GM08714 (cell line): ENCODE results near the gene MGAT4C.
"Not testable (repeated sequence)": the region's sequence is repeated elsewhere in the genome, so short reads cannot be mapped to it uniquely, and the experiment has no call there.

ENCODE experiments used
- H3K4me3 ChIP-seq: fragments of 200-500 bp; sonication (Bioruptor generic); 2 replicates; pipeline ENCODE4 v1.5.1; 2014; ENCODE audit warnings: mild to moderate bottlenecking, low read length, inconsistent platforms
- ZNF274 ChIP-seq: IDR thresholded peaks from 2 replicates; pipeline ENCODE4 v1.6.1; 2012; ENCODE audit warnings: mild to moderate bottlenecking, low read depth, low read length

MGAT4C gene

DNA sequence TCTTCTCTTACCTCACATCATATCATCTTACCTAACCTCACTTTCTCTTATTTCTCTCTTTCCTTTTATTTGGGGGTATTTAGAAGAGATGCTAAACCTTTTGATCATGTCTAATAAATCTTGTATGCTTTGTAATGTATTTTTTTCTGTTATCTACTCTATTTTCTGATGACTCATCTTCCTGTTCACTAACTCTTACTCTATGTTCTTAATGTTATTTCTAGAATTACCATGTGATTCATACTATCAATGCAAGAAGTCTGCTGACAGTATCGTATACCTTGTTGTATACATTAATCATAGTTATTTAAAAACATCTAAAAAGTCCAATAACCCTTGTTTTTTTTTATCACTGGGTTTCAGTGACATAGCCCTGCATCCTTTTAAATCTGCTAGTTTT, 62.3 kb downstream of the MGAT4C start:
- H3K4me3 ChIP-seq = no peak overlapping the region

GRCh38 chr12:86188226-86188625, 68.0 kb downstream of the MGAT4C start:
- no peak for TF ChIP-seq ZNF274
- no peak overlapping the region for H3K4me3 ChIP-seq

More for the DNA sequence above, 62.3 kb downstream of the MGAT4C start:
- no peak for TF ChIP-seq ZNF274

- H3K4me3 ChIP-seq = no peak overlapping the region
- TF ChIP-seq ZNF274 = no peak
These were observed 69.7 kb downstream of the MGAT4C start for GRCh38 chr12:86186449-86186848.

GRCh38 chr12:86179855-86180254, 76.3 kb downstream of the MGAT4C start:
- TF ChIP-seq ZNF274 = no peak
- no peak overlapping the region for H3K4me3 ChIP-seq

- TF ChIP-seq ZNF274 = no peak
- no peak overlapping the region for H3K4me3 ChIP-seq
These were observed 82.0 kb downstream of the MGAT4C start for GRCh38 chr12:86174188-86174587.

DNA sequence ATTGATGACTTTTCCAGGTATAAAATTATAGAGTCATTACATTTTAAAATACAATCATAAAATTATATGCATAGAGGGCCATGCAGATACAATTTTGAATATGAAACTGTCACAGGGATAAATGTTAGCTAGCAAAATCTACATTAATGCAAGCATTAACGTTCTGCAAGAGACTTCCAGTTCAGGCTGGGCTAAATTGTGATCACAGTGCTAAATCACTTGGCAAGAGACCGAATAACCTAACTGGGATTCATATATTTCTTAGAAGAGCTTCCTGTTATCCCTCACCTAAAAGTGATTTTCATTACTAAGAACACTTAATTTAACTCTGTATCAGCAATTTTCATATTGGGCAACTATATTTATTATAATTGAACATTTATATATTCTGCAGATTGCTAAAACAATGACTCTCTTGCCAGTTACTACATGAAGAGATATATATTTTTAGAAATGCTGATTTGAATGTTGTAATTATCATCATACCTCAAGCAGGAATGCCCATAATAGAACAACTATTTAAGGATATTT, 83.2 kb downstream of the MGAT4C start:
- TF ChIP-seq ZNF274 = no peak
- H3K4me3 ChIP-seq = no peak overlapping the region

GRCh38 chr12:86170051-86170450, 86.1 kb downstream of the MGAT4C start:
- no peak overlapping the region for H3K4me3 ChIP-seq
- no peak for TF ChIP-seq ZNF274

DNA sequence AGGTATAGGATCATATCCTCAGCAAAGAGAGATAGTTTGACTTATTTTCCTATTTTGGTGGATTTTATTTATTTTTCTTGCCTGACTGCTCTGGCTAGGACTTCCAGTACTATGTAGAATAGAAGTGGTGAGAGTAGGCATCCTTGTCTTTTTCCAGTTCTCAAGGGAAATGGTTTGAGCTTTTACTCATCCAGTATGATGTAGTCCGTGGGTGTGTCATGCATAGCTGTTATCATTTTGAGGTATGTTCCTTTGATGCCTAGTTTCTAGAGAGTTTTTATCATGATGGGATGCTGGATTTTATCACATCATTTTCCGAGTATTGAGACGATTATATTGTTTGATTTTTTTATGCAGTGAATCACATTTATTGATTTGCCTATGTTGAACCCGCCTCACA, 97.2 kb downstream of the MGAT4C start:
- no peak for TF ChIP-seq ZNF274
- no peak overlapping the region for H3K4me3 ChIP-seq

- no peak overlapping the region for H3K4me3 ChIP-seq
- no peak for TF ChIP-seq ZNF274
These were observed 101.6 kb downstream of the MGAT4C start for GRCh38 chr12:86154620-86155019.

DNA sequence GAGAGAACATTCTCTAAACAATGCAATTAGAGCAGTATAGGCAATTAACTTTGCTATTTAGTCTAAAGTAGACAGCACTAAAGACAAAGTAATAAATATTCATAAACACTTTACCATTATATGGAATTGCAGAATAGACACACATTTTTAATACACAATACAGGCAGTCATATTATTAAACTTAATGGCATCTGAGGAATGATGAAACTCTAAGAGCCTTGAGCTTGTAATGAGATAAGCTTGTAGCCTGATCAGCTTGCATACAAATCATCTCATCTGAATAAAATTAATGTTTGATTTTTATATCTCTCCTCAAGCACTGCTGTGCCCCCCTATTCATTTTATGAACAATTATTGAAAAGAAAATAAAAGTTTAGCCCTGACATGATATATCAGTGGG, 107.6 kb downstream of the MGAT4C start:
- no peak overlapping the region for H3K4me3 ChIP-seq
- no peak for TF ChIP-seq ZNF274

DNA sequence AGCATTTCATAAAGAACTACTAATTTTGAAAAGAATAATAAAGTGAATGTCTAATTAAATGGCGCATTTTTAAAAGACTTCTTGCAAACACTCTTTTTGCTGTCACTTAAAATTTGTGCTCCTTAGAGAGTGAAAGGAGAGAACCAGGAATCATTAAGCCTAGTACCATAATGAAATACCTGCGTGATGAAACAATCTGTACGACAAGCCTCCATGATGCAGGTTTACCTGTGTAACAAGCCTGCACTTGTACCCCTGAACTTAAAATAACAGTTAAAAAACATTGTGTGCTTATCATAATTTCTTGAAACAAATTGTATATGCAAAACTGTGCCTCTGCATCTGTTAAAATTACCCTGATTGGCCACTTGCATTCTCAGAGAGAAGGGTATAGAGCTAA, 108.1 kb downstream of the MGAT4C start:
- no peak overlapping the region for H3K4me3 ChIP-seq
- no peak for TF ChIP-seq ZNF274

DNA sequence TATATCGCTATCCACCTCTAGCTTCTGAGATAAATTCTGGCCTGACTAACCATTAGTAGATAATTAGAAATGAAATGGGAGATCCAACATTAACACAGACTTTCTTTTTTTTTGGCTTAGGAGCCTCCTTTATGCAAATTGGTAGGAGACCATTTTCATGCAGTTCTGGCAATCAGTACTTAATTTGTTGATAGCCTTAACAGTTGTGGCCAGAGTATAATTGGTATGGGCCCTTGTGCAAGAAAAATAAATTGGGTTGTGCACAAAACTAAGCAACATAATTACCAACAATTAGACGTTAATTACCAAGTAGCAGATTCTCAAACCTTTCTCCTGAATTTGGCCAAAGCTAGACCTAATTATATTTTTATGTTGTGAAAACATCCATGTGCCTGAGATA, 111.0 kb downstream of the MGAT4C start:
- TF ChIP-seq ZNF274 = no peak
- H3K4me3 ChIP-seq = no peak overlapping the region

GRCh38 chr12:86143162-86143561, 113.0 kb downstream of the MGAT4C start:
- TF ChIP-seq ZNF274 = no peak
- no peak overlapping the region for H3K4me3 ChIP-seq

DNA sequence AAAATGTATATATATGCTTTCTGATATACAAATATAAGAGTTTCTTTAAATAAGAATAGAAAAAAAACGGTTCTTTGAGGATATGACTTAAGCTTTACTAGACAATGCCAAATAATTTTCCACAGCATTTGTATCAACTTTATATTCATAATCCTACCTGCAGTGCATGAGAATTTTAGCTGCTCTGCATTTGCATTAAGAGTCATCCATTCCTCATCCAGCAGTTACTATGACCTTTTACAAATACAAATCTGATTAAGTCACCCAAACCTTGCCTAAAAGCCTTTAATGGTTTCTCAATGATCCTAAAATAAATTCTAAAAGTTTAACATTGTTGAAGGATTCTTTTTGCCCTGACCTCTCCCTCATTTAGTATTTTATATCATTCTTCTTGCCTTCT, 116.5 kb downstream of the MGAT4C start:
- no peak overlapping the region for H3K4me3 ChIP-seq
- TF ChIP-seq ZNF274 = no peak

DNA sequence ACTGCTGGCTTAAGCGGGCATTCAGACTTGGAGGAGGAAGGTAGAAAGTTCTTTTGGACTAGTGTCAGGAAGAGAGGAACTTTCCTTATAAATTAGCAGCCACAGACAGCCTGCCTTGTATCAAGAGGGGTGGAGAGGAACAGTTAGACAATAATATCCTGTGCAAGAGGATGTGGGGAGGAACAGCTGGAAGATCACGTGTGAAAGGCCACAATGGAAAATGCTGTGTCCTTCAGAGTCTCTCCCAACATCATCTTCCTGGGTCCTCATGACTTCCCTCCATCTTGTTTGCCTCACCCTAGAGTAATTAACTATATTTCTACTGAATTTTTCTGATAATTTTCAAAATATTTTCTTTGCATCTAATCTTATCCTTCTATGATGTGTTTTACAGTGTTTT, 117.4 kb downstream of the MGAT4C start:
- no peak overlapping the region for H3K4me3 ChIP-seq
- TF ChIP-seq ZNF274 = no peak

DNA sequence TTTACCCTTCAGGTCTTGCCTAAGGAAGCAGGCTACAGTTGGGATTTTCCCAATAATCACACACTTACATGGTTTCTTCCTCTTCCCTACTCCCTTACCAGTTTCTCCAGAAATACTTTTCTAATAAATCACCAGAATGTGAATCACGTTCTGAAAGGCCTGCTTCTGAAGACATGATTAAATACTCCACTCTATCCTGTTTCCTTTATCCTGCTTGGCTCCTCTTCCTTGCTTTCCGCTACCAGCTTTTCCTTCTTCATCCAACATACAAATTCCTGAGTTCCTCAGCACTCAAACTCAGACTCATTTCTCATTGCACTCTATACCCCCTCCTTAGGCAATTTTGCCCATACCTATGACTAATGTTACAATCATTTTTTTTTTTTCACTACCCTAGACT, 118.3 kb downstream of the MGAT4C start:
- H3K4me3 ChIP-seq = no peak overlapping the region
- TF ChIP-seq ZNF274 = no peak

GRCh38 chr12:86134561-86134960, 121.6 kb downstream of the MGAT4C start:
- H3K4me3 ChIP-seq = no peak overlapping the region
- TF ChIP-seq ZNF274 = no peak

DNA sequence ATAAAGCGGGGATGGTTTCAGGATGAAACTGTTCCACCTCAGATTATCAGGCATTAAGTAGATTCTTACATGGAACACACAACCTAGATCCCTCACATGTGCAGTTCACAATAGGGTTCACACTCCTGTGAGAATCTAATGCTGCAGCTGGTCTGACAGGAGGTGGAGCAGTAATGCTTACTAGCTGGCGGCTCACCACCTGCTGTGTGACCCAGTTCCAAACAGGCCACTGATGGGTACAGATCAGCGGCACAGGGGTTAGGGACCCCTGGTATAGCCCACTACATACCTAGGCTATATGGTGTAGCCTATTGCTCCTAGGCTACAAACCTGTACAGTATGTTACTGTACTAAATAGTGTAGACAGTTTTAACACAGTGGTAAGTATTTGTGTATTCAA, 129.3 kb downstream of the MGAT4C start:
- not testable (repeated sequence) for H3K4me3 ChIP-seq
